ENCODE measurements around the gene TMEM232.
A peak's percentile ranks its signal among the peaks of the same experiment; 100 is the strongest.

The TMEM232 gene

DNA sequence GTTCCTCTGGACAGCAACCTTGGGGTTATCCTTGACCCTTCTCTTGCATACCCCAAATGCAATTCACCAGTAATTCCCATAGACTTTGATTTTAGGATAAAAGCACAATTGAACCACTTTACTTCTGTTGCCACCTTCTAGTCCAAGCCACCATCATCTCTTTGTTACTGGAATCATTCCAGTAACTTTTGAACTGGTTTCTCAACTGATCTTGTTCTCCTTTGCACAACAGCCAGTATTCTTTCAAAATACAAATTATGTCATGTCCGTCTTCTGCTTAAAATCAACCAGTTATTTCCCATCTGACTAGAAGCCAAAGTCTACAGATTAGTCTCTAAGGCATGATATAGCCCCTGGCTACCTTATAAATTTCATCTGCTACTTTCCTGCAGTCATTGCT lies 33.7 kb upstream of the TMEM232 start:
- Histone ChIP-seq H3K27ac (replicated peaks) (no peak overlapping the region), H3K4me3 (replicated peaks; ENCODE audit: insufficient read depth, low read length) (no peak overlapping the region), H3K27me3 (ENCODE audit: insufficient read depth, poor library complexity, severe bottlenecking) (no peaks in the 10 kb centered on the region)
- no peak for DNase-seq (ENCODE audit: low read depth in 1 of 2, low spot score in 1 of 2)
- TF ChIP-seq POLR2AphosphoS5 (IDR thresholded peaks at IDR 0.05; ENCODE audit: low read depth) (no peak), GABPA (IDR thresholded peaks at IDR 0.05; ENCODE audit: low read depth) (no peak), SPI1 (IDR thresholded peaks at IDR 0.05; ENCODE audit: borderline replicate concordance, low read depth) (no peak)
- TF ChIP-seq, protein P1, sequence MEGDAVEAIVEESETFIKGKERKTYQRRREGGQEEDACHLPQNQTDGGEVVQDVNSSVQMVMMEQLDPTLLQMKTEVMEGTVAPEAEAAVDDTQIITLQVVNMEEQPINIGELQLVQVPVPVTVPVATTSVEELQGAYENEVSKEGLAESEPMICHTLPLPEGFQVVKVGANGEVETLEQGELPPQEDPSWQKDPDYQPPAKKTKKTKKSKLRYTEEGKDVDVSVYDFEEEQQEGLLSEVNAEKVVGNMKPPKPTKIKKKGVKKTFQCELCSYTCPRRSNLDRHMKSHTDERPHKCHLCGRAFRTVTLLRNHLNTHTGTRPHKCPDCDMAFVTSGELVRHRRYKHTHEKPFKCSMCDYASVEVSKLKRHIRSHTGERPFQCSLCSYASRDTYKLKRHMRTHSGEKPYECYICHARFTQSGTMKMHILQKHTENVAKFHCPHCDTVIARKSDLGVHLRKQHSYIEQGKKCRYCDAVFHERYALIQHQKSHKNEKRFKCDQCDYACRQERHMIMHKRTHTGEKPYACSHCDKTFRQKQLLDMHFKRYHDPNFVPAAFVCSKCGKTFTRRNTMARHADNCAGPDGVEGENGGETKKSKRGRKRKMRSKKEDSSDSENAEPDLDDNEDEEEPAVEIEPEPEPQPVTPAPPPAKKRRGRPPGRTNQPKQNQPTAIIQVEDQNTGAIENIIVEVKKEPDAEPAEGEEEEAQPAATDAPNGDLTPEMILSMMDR (IDR thresholded peaks at IDR 0.05; ENCODE audit: insufficient read depth, low read length), result no peak
- TF ChIP-seq, protein P2, sequence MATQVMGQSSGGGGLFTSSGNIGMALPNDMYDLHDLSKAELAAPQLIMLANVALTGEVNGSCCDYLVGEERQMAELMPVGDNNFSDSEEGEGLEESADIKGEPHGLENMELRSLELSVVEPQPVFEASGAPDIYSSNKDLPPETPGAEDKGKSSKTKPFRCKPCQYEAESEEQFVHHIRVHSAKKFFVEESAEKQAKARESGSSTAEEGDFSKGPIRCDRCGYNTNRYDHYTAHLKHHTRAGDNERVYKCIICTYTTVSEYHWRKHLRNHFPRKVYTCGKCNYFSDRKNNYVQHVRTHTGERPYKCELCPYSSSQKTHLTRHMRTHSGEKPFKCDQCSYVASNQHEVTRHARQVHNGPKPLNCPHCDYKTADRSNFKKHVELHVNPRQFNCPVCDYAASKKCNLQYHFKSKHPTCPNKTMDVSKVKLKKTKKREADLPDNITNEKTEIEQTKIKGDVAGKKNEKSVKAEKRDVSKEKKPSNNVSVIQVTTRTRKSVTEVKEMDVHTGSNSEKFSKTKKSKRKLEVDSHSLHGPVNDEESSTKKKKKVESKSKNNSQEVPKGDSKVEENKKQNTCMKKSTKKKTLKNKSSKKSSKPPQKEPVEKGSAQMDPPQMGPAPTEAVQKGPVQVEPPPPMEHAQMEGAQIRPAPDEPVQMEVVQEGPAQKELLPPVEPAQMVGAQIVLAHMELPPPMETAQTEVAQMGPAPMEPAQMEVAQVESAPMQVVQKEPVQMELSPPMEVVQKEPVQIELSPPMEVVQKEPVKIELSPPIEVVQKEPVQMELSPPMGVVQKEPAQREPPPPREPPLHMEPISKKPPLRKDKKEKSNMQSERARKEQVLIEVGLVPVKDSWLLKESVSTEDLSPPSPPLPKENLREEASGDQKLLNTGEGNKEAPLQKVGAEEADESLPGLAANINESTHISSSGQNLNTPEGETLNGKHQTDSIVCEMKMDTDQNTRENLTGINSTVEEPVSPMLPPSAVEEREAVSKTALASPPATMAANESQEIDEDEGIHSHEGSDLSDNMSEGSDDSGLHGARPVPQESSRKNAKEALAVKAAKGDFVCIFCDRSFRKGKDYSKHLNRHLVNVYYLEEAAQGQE (IDR thresholded peaks at IDR 0.05; ENCODE audit: insufficient replicate concordance, low read depth), result no peak

DNA sequence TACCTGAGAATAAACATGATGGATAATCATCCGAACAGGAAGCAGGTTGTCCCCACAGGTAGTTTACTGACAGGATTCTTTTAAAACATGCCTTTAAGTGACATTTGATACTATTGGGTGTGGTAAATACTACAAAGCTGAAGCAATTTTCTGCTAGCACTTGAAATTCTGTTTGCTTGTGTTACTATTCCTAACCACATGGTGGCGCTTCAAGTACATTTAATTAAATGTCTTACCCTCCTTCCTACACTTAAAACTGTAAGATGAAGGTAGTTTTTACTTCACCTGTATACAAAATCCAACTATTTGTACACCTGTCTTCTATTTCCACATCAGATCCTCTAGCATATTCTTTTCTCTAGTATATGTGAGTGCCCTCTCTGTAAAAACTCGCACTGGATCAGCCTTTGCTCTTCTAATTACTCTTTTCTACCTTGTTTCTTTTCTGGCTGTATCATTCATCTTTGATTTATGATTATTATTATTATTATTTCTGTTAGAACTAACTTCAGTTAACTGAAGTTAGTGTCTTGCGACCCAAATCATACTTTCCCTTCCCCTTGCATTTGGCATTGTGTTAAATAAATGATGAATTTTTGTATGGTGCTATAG lies 30.8 kb upstream of the TMEM232 start:
- DNase-seq (ENCODE audit: low read depth in 1 of 2, low spot score in 1 of 2), result no peak
- Histone ChIP-seq H3K27ac (replicated peaks) (no peak overlapping the region), H3K4me3 (replicated peaks; ENCODE audit: insufficient read depth, low read length) (no peak overlapping the region), H3K27me3 (ENCODE audit: insufficient read depth, poor library complexity, severe bottlenecking) (no peaks in the 10 kb centered on the region)
- no peak for TF ChIP-seq GABPA (IDR thresholded peaks at IDR 0.05; ENCODE audit: low read depth)
- no peak for TF ChIP-seq SPI1 (IDR thresholded peaks at IDR 0.05; ENCODE audit: borderline replicate concordance, low read depth)
- no peak for TF ChIP-seq POLR2AphosphoS5 (IDR thresholded peaks at IDR 0.05; ENCODE audit: low read depth)
- TF ChIP-seq, protein P2 (IDR thresholded peaks at IDR 0.05; ENCODE audit: insufficient replicate concordance, low read depth), result no peak
- TF ChIP-seq, protein P1 (IDR thresholded peaks at IDR 0.05; ENCODE audit: insufficient read depth, low read length), result peak; percentile 10

DNA sequence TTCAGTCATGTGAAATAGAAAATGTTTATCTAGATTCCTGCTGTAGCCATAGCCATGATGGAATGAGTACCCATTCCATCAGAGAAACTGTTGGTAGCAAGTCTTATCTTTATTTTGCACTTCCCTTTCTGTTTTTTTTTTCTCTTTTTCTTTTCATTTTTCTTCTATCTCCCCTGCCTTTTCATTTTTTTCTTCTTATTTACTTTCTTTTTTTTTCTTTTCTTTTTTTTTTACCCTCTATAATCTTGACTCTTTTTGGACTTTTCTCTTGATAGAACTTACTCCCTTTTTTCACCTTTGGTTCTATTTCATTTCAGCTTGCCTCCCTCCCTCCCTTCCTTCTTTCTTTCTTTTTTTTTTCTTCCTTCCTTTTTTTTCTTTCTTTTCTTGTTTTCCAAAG lies 27.7 kb upstream of the TMEM232 start:
- no peak overlapping the region for H3K4me3 ChIP-seq (replicated peaks; ENCODE audit: insufficient read depth, low read length)
- H3K27me3 ChIP-seq (ENCODE audit: insufficient read depth, poor library complexity, severe bottlenecking), result no peaks in the 10 kb centered on the region
- H3K27ac ChIP-seq (replicated peaks), result no peak overlapping the region
- TF ChIP-seq, protein P2 (IDR thresholded peaks at IDR 0.05; ENCODE audit: insufficient replicate concordance, low read depth), result no peak
- TF ChIP-seq GABPA (IDR thresholded peaks at IDR 0.05; ENCODE audit: low read depth) (no peak), POLR2AphosphoS5 (IDR thresholded peaks at IDR 0.05; ENCODE audit: low read depth) (no peak), SPI1 (IDR thresholded peaks at IDR 0.05; ENCODE audit: borderline replicate concordance, low read depth) (no peak)
- TF ChIP-seq, protein P1 (IDR thresholded peaks at IDR 0.05; ENCODE audit: insufficient read depth, low read length), result no peak
- DNase-seq (ENCODE audit: low read depth in 1 of 2, low spot score in 1 of 2), result no peak

Measured in HL-60 (cell line).